ENCODE data around the gene ARID1B. TPM values are rescaled to one million over a fixed set of nuclear protein-coding genes. Genes with fewer than 3 reads are reported as not detected.

ARID1B gene
- total RNA-seq, 1 donor from 2014 or later, result 62.1 TPM

DNA sequence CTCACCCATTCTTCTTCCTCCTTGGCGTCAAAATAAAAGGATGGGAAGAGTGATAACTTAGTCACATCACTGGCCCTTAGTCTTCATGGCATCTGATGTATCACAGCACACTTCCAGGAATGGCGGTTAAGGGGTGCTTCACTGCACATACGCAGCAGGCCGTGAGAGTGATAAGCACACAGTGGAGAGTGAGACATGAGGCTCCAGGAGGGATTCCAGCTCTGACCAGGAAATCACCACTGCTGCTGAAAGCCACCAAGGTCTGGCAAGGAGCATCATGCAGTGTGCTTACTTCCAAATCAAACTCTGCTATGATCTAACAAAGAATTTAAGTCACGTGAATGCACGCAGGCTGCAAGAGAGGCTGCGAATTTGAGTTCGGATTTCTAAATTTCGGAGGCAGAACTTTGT lies 62.4 kb downstream of the ARID1B start:
- Histone ChIP-seq H3K4me1 (peaks cover 23% of the 10 kb centered on the region), H3K79me2 (ENCODE audit: low read depth) (peaks cover 100% of the 10 kb centered on the region), H3K27me3 (no peaks in the 10 kb centered on the region), H3K36me3 (no peaks in the 10 kb centered on the region), H3K9ac (no peak overlapping the region), H3K4me2 (no peak overlapping the region), H3F3A (ENCODE audit: low read depth) (peaks cover 4% of the 10 kb centered on the region), H4K20me1 (ENCODE audit: low read depth) (peaks cover 83% of the 10 kb centered on the region), H3K4me3 (no peak overlapping the region), H3K27ac (peak overlapping the region; percentile 61), H2AFZ (replicated peaks) (no peak overlapping the region), H3K9me3 (ENCODE audit: low read depth) (no peaks in the 10 kb centered on the region)
- H3K27me3 Mint-ChIP-seq (ENCODE audit: insufficient read depth, low read depth), result peaks cover 4% of the 10 kb centered on the region
- TF ChIP-seq EZH2 (IDR thresholded peaks at IDR 0.05) (no peak), CTCF (IDR thresholded peaks at IDR 0.05) (no peak), EZH2phosphoT487 (IDR thresholded peaks at IDR 0.05) (no peak)
- DNase-seq (ENCODE audit: low spot score), result no peak
- H3K4me1 Mint-ChIP-seq, result peaks cover 42% of the 10 kb centered on the region
- H3K4me3 Mint-ChIP-seq, result no peak overlapping the region
- no peaks in the 10 kb centered on the region for H3K9me3 Mint-ChIP-seq
- peak overlapping the region; percentile 67 for H3K27ac Mint-ChIP-seq
- peaks cover 21% of the 10 kb centered on the region for H3K36me3 Mint-ChIP-seq

DNA sequence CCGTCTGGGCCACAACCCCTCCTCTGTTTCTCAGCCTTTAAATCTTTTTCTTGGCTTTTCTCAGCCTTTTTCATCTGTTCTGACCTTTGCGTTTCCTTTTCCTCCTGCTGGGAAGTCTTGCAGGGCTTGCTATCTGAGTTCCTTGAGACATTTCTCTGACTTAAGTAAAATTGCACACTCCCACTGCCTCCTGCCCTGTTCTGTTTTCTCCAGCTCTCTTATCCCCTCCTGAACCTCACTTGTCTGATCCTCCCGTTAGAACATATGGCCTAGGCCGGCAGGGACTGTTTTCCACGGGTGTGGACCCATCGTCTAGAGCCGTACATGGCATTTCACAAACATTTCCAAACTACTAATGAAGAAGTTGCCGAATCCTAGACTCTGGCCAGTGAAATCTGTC lies 63.0 kb downstream of the ARID1B start:
- H3K27me3 ChIP-seq, result no peaks in the 10 kb centered on the region
- no peak overlapping the region for H3K4me3 ChIP-seq
- H2AFZ ChIP-seq (replicated peaks), result no peak overlapping the region
- no peak overlapping the region for H3K4me3 Mint-ChIP-seq
- H3K9ac ChIP-seq, result no peak overlapping the region
- H3K4me1 Mint-ChIP-seq, result peaks cover 42% of the 10 kb centered on the region
- peaks cover 24% of the 10 kb centered on the region for H3K36me3 Mint-ChIP-seq
- no peaks in the 10 kb centered on the region for H3K9me3 Mint-ChIP-seq
- peaks cover 23% of the 10 kb centered on the region for H3K4me1 ChIP-seq
- no peak for DNase-seq (ENCODE audit: low spot score)
- H3F3A ChIP-seq (ENCODE audit: low read depth), result peaks cover 4% of the 10 kb centered on the region
- H3K27ac ChIP-seq, result peak overlapping the region; percentile 61
- H3K79me2 ChIP-seq (ENCODE audit: low read depth), result peaks cover 100% of the 10 kb centered on the region
- TF ChIP-seq CTCF (IDR thresholded peaks at IDR 0.05), result no peak
- TF ChIP-seq EZH2 (IDR thresholded peaks at IDR 0.05), result no peak
- TF ChIP-seq EZH2phosphoT487 (IDR thresholded peaks at IDR 0.05), result no peak
- H3K36me3 ChIP-seq, result no peaks in the 10 kb centered on the region
- H3K27ac Mint-ChIP-seq, result peak overlapping the region; percentile 78
- peaks cover 4% of the 10 kb centered on the region for H3K27me3 Mint-ChIP-seq (ENCODE audit: insufficient read depth, low read depth)
- peaks cover 86% of the 10 kb centered on the region for H4K20me1 ChIP-seq (ENCODE audit: low read depth)
- no peak overlapping the region for H3K4me2 ChIP-seq
- H3K9me3 ChIP-seq (ENCODE audit: low read depth), result no peaks in the 10 kb centered on the region

DNA sequence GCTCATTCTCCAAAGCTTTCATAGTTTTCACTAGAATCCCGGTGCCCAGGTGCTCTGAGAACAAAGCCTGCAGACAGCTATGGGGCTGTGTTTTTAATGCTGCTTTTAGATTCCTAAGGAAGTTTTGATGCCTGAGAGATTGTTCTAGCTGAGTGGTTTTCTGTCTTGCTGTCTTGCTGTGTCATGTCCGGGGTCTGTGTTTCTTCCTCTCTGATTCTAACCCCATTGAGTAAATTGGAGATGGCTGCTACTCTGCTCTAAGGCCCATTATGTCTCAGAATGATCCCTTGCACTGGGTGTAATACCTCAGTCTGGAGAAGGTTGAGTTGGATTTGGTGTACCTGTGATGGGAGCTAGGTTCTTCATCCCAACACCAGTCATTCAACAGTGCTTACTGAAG lies 63.4 kb downstream of the ARID1B start:
- Histone ChIP-seq H3K79me2 (ENCODE audit: low read depth) (peaks cover 100% of the 10 kb centered on the region), H3K4me1 (peaks cover 23% of the 10 kb centered on the region), H3F3A (ENCODE audit: low read depth) (peaks cover 4% of the 10 kb centered on the region), H3K4me3 (no peak overlapping the region), H3K9me3 (ENCODE audit: low read depth) (no peaks in the 10 kb centered on the region), H3K4me2 (no peak overlapping the region), H3K27ac (peak overlapping the region; percentile 61), H3K36me3 (no peaks in the 10 kb centered on the region), H3K27me3 (no peaks in the 10 kb centered on the region), H2AFZ (replicated peaks) (no peak overlapping the region), H3K9ac (no peak overlapping the region), H4K20me1 (ENCODE audit: low read depth) (peaks cover 89% of the 10 kb centered on the region)
- Mint-ChIP-seq H3K27me3 (ENCODE audit: insufficient read depth, low read depth) (peaks cover 4% of the 10 kb centered on the region), H3K4me3 (peak overlapping the region; percentile 23), H3K27ac (peak overlapping the region; percentile 78), H3K36me3 (peaks cover 28% of the 10 kb centered on the region), H3K4me1 (peaks cover 44% of the 10 kb centered on the region), H3K9me3 (no peaks in the 10 kb centered on the region)
- peak; percentile 21 for DNase-seq (ENCODE audit: low spot score)
- TF ChIP-seq CTCF (IDR thresholded peaks at IDR 0.05), result no peak
- no peak for TF ChIP-seq EZH2 (IDR thresholded peaks at IDR 0.05)
- TF ChIP-seq EZH2phosphoT487 (IDR thresholded peaks at IDR 0.05), result no peak

Measured in neural progenitor cell (in vitro differentiated cells).